CD4-positive, alpha-beta T cell treated with Interferon gamma for 1 hour (primary cell): Measurements from ENCODE around the gene NR2F1-AS1.
"Not testable (repeated sequence)": the region's sequence is repeated elsewhere in the genome, so short reads cannot be mapped to it uniquely, and the experiment has no call there.

Experiments
- DNase-seq: peaks from one replicate; pipeline ENCODE4 v3.0.0-alpha.2; 2020

The NR2F1-AS1 gene

GRCh38 chr5:93423300-93423699 lies 157.7 kb downstream of the NR2F1-AS1 start:
- no peak for DNase-seq

- DNase-seq, result no peak
Measured at GRCh38 chr5:93422652-93423280, 158.3 kb downstream of the NR2F1-AS1 start.

GRCh38 chr5:93421987-93422401 lies 159.0 kb downstream of the NR2F1-AS1 start:
- DNase-seq, result no peak

- no peak for DNase-seq
Measured at GRCh38 chr5:93421468-93421867, 159.6 kb downstream of the NR2F1-AS1 start.

- no peak for DNase-seq
Measured at GRCh38 chr5:93417490-93417889, 163.5 kb downstream of the NR2F1-AS1 start.

- DNase-seq, result no peak
Measured at GRCh38 chr5:93415819-93416218, 165.2 kb downstream of the NR2F1-AS1 start.

- no peak for DNase-seq
Measured at GRCh38 chr5:93411716-93412115, 169.3 kb downstream of the NR2F1-AS1 start.

- no peak for DNase-seq
Measured at GRCh38 chr5:93409691-93410090, 171.3 kb downstream of the NR2F1-AS1 start.

GRCh38 chr5:93407454-93407853 lies 173.6 kb downstream of the NR2F1-AS1 start:
- DNase-seq, result no peak

- DNase-seq, result no peak
Measured at GRCh38 chr5:93406971-93407401, 174.0 kb downstream of the NR2F1-AS1 start.

- no peak for DNase-seq
Measured at GRCh38 chr5:93404246-93404645, 176.8 kb downstream of the NR2F1-AS1 start.

GRCh38 chr5:93403141-93403928 lies 177.7 kb downstream of the NR2F1-AS1 start:
- DNase-seq, result no peak

GRCh38 chr5:93402451-93402850 lies 178.6 kb downstream of the NR2F1-AS1 start:
- no peak for DNase-seq

- no peak for DNase-seq
Measured at GRCh38 chr5:93401634-93402213, 179.3 kb downstream of the NR2F1-AS1 start.

GRCh38 chr5:93399675-93400074 lies 181.3 kb downstream of the NR2F1-AS1 start:
- DNase-seq, result no peak

- no peak for DNase-seq
Measured at GRCh38 chr5:93395971-93396379, 185.0 kb downstream of the NR2F1-AS1 start.

GRCh38 chr5:93395010-93395409 lies 186.0 kb downstream of the NR2F1-AS1 start:
- DNase-seq, result no peak

GRCh38 chr5:93394301-93394700 lies 186.7 kb downstream of the NR2F1-AS1 start:
- DNase-seq, result no peak

GRCh38 chr5:93391169-93391568 lies 189.8 kb downstream of the NR2F1-AS1 start:
- not testable (repeated sequence) for DNase-seq

- no peak for DNase-seq
Measured at GRCh38 chr5:93385655-93386054, 195.4 kb downstream of the NR2F1-AS1 start.

GRCh38 chr5:93384995-93385394 lies 196.0 kb downstream of the NR2F1-AS1 start:
- no peak for DNase-seq

- DNase-seq, result no peak
Measured at GRCh38 chr5:93384026-93384425, 197.0 kb downstream of the NR2F1-AS1 start.

- DNase-seq, result no peak
Measured at GRCh38 chr5:93382188-93382825, 198.7 kb downstream of the NR2F1-AS1 start.

- no peak for DNase-seq
Measured at GRCh38 chr5:93381057-93381456, 200.0 kb downstream of the NR2F1-AS1 start.
